ENCODE results near the gene OTUD7B. TPM values are rescaled to one million over a fixed set of nuclear protein-coding genes. Genes with fewer than 3 reads are reported as not detected.
A peak's percentile ranks its signal among the peaks of the same experiment; 100 is the strongest.

Gene OTUD7B
- total and polyA plus RNA-seq, 2 of the 8 experiments (the other 6 are each of a cell fraction or from before 2014, with no cell fraction given), result 4.2 to 21.5 TPM

GRCh38 chr1:149888999-149889289, 121.6 kb downstream of the OTUD7B start:
- H2BK5ac ChIP-seq (ENCODE audit: low read depth, low read length), result peak overlapping the region; percentile 89
- peak overlapping the region; percentile 98 for H3K27ac ChIP-seq (ENCODE audit: low read depth, low read length)
- peak overlapping the region; percentile 75; the same call in 1 of the 2 replicates for H2BK15ac ChIP-seq (ENCODE audit: low read length)
- H3K79me1 ChIP-seq (ENCODE audit: low read depth, low read length), result no peaks in the 10 kb centered on the region
- H3K27me3 ChIP-seq (replicated peaks in 1 of 4; ENCODE audit: control insufficient read depth in 3 of 4, extremely low read depth in 1 of 4, insufficient read depth in 3 of 4, low read length in 3 of 4), result no peaks in the 10 kb centered on the region
- POLR2A ChIA-PET (ENCODE audit: partially characterized antibody), result interaction anchor here (0.7 to 8.5 kb wide), 22 partner anchors 8 to 294 kb away, joined by 3 to 278 read pairs (median 20); partner anchors contain the start of genes BOLA1, MTMR11, OTUD7B and SF3B4
- peak overlapping the region; percentile 83 to 87 for H3K4me2 ChIP-seq (ENCODE audit: insufficient read depth in 1 of 2, low read depth in 2 of 2, low read length in 2 of 2)
- no peak overlapping the region for H3K14ac ChIP-seq (ENCODE audit: insufficient read length)
- H3K4me3 ChIP-seq (ENCODE audit: extremely low read depth in 1 of 4, insufficient read depth in 2 of 4, low read depth in 3 of 4, low read length in 4 of 4), result peak overlapping the region; percentile 70 to 92 (median 82); a peak in 7 of 8 replicates
- H3K23ac ChIP-seq (ENCODE audit: insufficient read length), result no peak overlapping the region
- FAIRE-seq (no peak), DNase-seq (ENCODE audit: low read depth in 1 of 2, low spot score in 2 of 2) (no peak)
- peak overlapping the region; percentile 47 for H2AK5ac ChIP-seq (ENCODE audit: low read depth, low read length)
- H3K36me3 ChIP-seq (ENCODE audit: control insufficient read depth in 2 of 4, insufficient read depth in 4 of 4, low read length in 3 of 4), result no peaks in the 10 kb centered on the region
- peak overlapping the region; percentile 76 for H3K4ac ChIP-seq (replicated peaks; ENCODE audit: insufficient read length, low read depth, low read length)
- 0 out of 2 replicates have a peak overlapping the region, but pooled peaks have one; percentile 68 for H2BK20ac ChIP-seq (ENCODE audit: low read length)
- H3K18ac ChIP-seq (ENCODE audit: extremely low read depth, low read length), result peak overlapping the region; percentile 65
- CTCF ChIA-PET (ENCODE audit: partially characterized antibody), result interaction anchor here (1.0 to 3.0 kb wide), 8 partner anchors 10 to 298 kb away, joined by 3 to 14 read pairs (median 4); no protein-coding TSS in a partner anchor
- H4K8ac ChIP-seq (ENCODE audit: extremely low read depth, insufficient read depth, low read length), result no peak overlapping the region
- peak overlapping the region; percentile 43 for H2BK120ac ChIP-seq (replicated peaks; ENCODE audit: low read depth, low read length)
- H3K4me1 ChIP-seq (replicated peaks in 1 of 4; ENCODE audit: control insufficient read depth in 3 of 4, insufficient read depth in 4 of 4, low read length in 3 of 4), result peaks cover 0 to 5% (median 0%) of the 10 kb centered on the region in 4 experiments; a peak in 4 of 7 replicates
- no peaks in the 10 kb centered on the region for H4K20me1 ChIP-seq (replicated peaks in 1 of 2; ENCODE audit: control insufficient read depth in 1 of 2, insufficient read depth in 2 of 2, low read length in 2 of 2)
- 26% methylated on average over 6 of the region's 6 CpGs; no CpG with 5 or more reads in 1 of the 2 experiments for WGBS, 2 experiments (ENCODE audit: extremely low coverage in 1 of 2, insufficient coverage in 1 of 2, insufficient read length in 1 of 2, insufficient replicate concordance in 2 of 2, low coverage in 1 of 2, low lambda C conversion rate in 2 of 2, missing lambda C conversion rate in 1 of 2)
- peak overlapping the region; percentile 31 for H4K91ac ChIP-seq (replicated peaks; ENCODE audit: insufficient read length, low read length)
- H3K9ac ChIP-seq (replicated peaks in 1 of 4; ENCODE audit: extremely low read depth in 1 of 4, low read depth in 3 of 4, low read length in 3 of 4), result peak overlapping the region; percentile 8 to 93 (median 84)
- TF ChIP-seq, protein P1, sequence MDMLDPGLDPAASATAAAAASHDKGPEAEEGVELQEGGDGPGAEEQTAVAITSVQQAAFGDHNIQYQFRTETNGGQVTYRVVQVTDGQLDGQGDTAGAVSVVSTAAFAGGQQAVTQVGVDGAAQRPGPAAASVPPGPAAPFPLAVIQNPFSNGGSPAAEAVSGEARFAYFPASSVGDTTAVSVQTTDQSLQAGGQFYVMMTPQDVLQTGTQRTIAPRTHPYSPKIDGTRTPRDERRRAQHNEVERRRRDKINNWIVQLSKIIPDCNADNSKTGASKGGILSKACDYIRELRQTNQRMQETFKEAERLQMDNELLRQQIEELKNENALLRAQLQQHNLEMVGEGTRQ (IDR thresholded peaks at IDR 0.05; ENCODE audit: low read length), result no peak
- TF ChIP-seq POLR2A (IDR thresholded peaks at IDR 0.05; ENCODE audit: control extremely low read depth in 1 of 2, low read depth in 2 of 2, low read length in 2 of 2), result peak in 1 of 2 experiments; percentile 10; a peak in 1 of 3 replicates
- H3K9me3 ChIP-seq (ENCODE audit: insufficient read depth in 2 of 2, low read depth in 1 of 2, low read length in 1 of 2), result no peaks in the 10 kb centered on the region
- H2AFZ ChIP-seq (ENCODE audit: low read length), result peak overlapping the region; percentile 59
- peak overlapping the region; percentile 72 for H4K5ac ChIP-seq (ENCODE audit: insufficient read length, low read depth, low read length)
- 0 out of 4 replicates have a peak, but pooled peaks cover 0 to 4% of the 10 kb centered on the region in 2 experiments for H3K79me2 ChIP-seq (ENCODE audit: control insufficient read depth in 1 of 2, insufficient read depth in 2 of 2, low read length in 2 of 2)
- peak overlapping the region; percentile 50 for H3K56ac ChIP-seq (replicated peaks; ENCODE audit: insufficient read length, low read depth, low read length)
- peak overlapping the region; percentile 88 for H2BK12ac ChIP-seq (ENCODE audit: low read depth, low read length)
- H3K23me2 ChIP-seq (ENCODE audit: low read depth, low read length), result peaks cover 21% of the 10 kb centered on the region

Data from H1 (cell line).